ENCODE data around the gene SSBP4. TPM values are rescaled to one million over a fixed set of nuclear protein-coding genes. Genes with fewer than 3 reads are reported as not detected.

The SSBP4 gene
- total RNA-seq, result 233 TPM

DNA sequence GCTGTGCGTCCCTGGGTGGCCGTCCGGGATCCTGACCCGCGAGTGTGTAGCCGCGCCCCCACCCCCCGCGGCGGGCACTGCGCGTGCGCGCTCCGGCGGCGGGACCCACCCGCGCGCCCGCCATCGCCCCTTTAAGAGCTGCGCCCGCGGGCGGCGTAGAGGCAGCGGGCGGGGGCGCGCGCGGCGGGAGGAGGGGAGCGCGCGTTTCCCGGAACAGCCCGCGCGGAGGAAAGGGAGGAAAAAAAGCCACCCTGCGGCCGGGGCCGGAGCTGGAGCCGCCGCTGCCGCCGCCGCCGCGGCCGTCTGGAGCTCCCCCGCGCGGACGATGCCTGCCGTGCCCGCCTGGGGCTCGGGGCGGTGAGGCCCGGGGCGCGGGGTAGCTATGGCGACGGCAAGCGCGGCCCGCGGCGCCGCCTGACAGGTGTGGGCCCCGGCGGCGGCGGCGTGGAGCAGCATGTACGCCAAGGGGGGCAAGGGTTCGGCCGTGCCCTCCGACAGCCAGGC lies at the start of gene SSBP4:
TSS of gene SSBP4 (plus strand) at position 204 of the 504 bp plus-strand sequence. CDS start at position 455, 251 bp downstream.
- TF ChIP-seq, protein P1, sequence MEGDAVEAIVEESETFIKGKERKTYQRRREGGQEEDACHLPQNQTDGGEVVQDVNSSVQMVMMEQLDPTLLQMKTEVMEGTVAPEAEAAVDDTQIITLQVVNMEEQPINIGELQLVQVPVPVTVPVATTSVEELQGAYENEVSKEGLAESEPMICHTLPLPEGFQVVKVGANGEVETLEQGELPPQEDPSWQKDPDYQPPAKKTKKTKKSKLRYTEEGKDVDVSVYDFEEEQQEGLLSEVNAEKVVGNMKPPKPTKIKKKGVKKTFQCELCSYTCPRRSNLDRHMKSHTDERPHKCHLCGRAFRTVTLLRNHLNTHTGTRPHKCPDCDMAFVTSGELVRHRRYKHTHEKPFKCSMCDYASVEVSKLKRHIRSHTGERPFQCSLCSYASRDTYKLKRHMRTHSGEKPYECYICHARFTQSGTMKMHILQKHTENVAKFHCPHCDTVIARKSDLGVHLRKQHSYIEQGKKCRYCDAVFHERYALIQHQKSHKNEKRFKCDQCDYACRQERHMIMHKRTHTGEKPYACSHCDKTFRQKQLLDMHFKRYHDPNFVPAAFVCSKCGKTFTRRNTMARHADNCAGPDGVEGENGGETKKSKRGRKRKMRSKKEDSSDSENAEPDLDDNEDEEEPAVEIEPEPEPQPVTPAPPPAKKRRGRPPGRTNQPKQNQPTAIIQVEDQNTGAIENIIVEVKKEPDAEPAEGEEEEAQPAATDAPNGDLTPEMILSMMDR (IDR thresholded peaks at IDR 0.05), result peak in 1 of 3 experiments; percentile 76
- Histone ChIP-seq H3K27me3 (no peaks in the 10 kb centered on the region), H3K4me1 (peaks cover 15 to 57% of the 10 kb centered on the region in 2 donors), H3K9me3 (no peaks in the 10 kb centered on the region), H3K36me3 (no peaks in the 10 kb centered on the region), H3K27ac (peak within 1 kb of the TSS; percentile 93 to 96), H3K4me3 (peak within 1 kb of the TSS; percentile 65 to 75)
- intact Hi-C loops (cut with DNase I), result loop anchor here (2.0 to 10.0 kb wide), 4 partner anchors 18 to 314 kb away; partner anchors contain the start of gene RAB3A
- DNase-seq (ENCODE audit: low spot score in 2 of 2), result peak in 1 of 2 donors; percentile 86

DNA sequence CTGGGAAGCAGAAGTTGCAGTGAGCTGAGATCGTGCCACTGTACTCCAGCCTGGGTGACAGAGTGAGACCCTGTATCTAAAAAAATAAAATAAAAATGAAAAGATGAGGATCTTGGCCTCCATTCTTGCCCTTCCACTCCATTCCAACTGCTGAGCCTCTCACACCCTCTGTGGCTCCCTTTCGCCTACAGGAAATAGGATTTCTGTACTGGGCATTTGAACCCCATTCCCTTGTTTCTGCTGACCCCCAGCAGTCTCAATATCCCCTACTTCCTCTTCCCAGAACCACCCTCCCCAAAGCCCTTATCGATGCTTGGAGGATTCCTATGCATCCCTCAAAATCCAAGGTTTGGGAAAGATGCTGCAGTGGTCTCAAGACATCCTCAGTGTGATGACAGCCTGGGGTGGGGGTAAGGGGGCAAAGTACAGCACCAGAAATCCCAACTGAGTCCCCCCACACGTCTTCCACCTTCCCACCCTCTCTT lies 45.7 kb upstream of the SSBP4 start:
- H3K27ac ChIP-seq, result peak overlapping the region; percentile 78 to 79
- H3K36me3 ChIP-seq, result no peaks in the 10 kb centered on the region
- H3K4me1 ChIP-seq, result peaks cover 5 to 13% of the 10 kb centered on the region in 2 donors
- H3K9me3 ChIP-seq, result no peaks in the 10 kb centered on the region
- intact Hi-C loops (cut with DNase I), result no loop called here
- DNase-seq (ENCODE audit: low spot score in 2 of 2), result no peak
- H3K27me3 ChIP-seq, result no peaks in the 10 kb centered on the region
- no peak overlapping the region for H3K4me3 ChIP-seq
- TF ChIP-seq, protein P1 (IDR thresholded peaks at IDR 0.05), result no peak

DNA sequence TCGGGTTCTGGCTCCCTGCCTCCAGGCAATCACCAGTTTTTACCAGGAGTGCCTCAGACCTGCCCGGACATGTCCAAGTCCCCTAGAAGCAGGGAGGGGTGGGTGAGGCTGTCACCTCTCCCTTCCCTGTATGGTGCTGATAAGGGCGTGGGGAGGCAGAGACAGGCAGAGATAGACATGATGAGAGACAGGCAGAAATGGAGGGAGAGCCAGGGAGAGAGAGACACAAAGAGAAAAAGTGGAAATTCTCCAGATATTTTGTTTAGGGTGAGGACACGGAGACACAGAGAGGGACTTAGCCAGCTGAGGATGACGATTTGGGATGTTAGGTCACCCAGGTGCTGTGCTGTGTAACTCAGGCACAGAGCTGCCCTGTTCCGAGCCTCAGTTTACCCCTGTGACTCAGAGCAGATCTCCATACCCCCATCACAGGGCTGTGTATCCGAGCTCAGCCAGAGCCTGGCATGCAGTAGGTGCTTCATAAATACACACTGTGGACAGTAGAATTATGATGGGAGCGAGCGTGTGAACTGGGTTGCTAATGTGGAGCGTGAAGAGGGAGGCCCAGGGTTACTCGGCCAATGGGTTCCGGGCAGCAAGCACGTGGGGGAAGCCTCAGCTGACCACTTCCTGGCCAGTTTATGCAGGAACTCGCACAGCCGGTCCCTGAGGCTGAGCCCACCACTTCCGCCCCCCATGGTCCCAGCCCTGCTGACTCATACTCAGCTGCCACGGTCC lies 45.1 kb upstream of the SSBP4 start:
- TF ChIP-seq, protein P1 (IDR thresholded peaks at IDR 0.05), result no peak
- Histone ChIP-seq H3K9me3 (no peaks in the 10 kb centered on the region), H3K4me1 (peaks cover 5 to 16% of the 10 kb centered on the region in 2 donors), H3K27ac (peak overlapping the region; percentile 78 to 79), H3K36me3 (no peaks in the 10 kb centered on the region), H3K27me3 (no peaks in the 10 kb centered on the region), H3K4me3 (no peak overlapping the region)
- intact Hi-C loops (cut with DNase I), result no loop called here
- peak; percentile 92 to 96 for DNase-seq (ENCODE audit: low spot score in 2 of 2)

DNA sequence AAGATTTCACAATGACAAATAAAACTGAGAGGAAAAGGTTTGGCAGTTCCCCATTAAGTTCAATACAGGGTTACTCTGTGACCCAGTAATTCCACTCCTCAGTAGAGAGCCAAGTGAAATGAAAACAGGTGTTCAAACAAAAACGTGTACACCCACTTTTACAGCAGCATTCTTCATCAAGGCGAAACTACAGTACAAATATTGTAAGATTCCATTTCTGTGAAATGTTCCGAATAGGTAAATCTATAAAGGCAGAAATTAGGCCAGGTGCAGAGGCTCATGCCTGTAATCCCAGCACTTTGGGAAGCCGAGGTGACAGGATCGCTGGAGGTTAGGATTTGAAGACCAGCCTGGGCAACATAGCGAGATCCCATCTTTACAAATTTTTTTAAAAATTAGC lies 42.2 kb upstream of the SSBP4 start:
- no peak for DNase-seq (ENCODE audit: low spot score in 2 of 2)
- intact Hi-C loops (cut with DNase I), result no loop called here
- H3K27me3 ChIP-seq, result no peaks in the 10 kb centered on the region
- TF ChIP-seq, protein P1 (IDR thresholded peaks at IDR 0.05), result no peak
- no peak overlapping the region for H3K27ac ChIP-seq
- no peak overlapping the region for H3K4me3 ChIP-seq
- H3K4me1 ChIP-seq, result peaks cover 9 to 25% of the 10 kb centered on the region in 2 donors
- H3K9me3 ChIP-seq, result no peaks in the 10 kb centered on the region
- no peaks in the 10 kb centered on the region for H3K36me3 ChIP-seq

DNA sequence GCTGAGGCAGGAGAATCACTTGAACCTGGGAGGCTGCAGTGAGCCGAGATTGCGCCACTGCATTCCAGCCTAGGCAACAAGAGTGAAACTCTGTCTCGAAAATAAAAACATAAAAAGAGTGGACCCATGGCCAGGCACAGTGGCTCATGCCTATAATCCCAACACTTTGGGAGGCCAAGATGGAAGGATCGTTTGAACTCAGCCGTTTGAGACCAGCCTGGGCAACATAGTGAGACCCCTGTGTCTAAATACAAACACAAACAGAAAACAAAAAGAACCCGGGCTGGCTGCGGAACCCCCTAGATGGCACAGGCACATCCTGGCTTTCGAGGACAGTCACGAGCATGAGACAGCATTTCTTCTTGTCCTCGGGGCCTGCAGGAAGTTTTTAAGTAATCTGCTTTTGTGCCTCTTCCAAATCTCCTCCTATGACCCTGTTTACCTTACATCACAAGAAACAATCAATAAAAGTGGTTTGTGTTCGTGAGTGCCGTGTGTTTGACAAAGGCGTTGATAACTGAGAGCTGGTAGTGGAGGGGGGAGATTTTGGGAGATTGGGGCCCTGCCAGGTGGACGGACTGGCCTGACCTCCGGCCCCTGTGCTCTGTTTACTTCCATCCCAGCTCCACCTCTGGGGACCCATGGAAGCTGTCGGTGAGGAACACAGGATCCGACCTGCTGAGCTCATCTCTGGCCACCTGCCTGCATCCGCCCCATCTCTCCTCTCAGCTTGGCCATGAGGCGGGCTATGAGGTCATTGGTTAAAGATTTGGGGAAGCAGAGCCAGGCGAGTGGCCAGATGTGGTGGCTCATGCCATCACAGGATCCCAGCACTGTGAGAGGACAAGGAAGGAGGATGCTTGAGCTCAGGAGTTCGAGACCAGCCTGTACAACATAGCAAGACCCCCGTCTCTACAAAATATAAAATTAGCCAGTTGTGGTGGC lies 39.1 kb upstream of the SSBP4 start:
- H3K9me3 ChIP-seq, result no peaks in the 10 kb centered on the region
- DNase-seq (ENCODE audit: low spot score in 2 of 2), result peak; percentile 86 to 95
- no peak overlapping the region for H3K4me3 ChIP-seq
- H3K36me3 ChIP-seq, result no peaks in the 10 kb centered on the region
- H3K4me1 ChIP-seq, result peaks cover 4 to 12% of the 10 kb centered on the region in 2 donors
- intact Hi-C loops (cut with DNase I), result no loop called here
- TF ChIP-seq, protein P1 (IDR thresholded peaks at IDR 0.05), result no peak
- no peaks in the 10 kb centered on the region for H3K27me3 ChIP-seq
- peak overlapping the region; percentile 64 to 72 for H3K27ac ChIP-seq
